ENCODE results near the gene CTF1. TPM values are rescaled to one million over a fixed set of nuclear protein-coding genes. Genes with fewer than 3 reads are reported as not detected.
A peak's percentile ranks its signal among the peaks of the same experiment; 100 is the strongest.

The CTF1 gene
- total RNA-seq, 2 donors from 2014 or later: 3.1 to 3.3 TPM

GRCh38 chr16:30894540-30895368 lies 1.7 kb upstream of the CTF1 start:
- H3K4me1 ChIP-seq (ENCODE audit: control insufficient read depth, insufficient read depth, low read length): peaks cover 15% of the 10 kb centered on the region
- 65 to 67% methylated on average over 13 to 16 of the region's 16 CpGs for WGBS, 2 experiments (ENCODE audit: insufficient coverage in 1 of 2, insufficient read length in 1 of 2)
- peak overlapping the region; percentile 12 for H3K9ac ChIP-seq (ENCODE audit: extremely low read depth, low read length, poor library complexity, severe bottlenecking)
- H3K9me3 ChIP-seq (ENCODE audit: control insufficient read depth, low read length): no peaks in the 10 kb centered on the region
- H3K4me3 ChIP-seq (ENCODE audit: low read length): peak overlapping the region; percentile 32
- H3K36me3 ChIP-seq (ENCODE audit: control insufficient read depth, insufficient read depth, low read length): peaks cover 20% of the 10 kb centered on the region
- peak overlapping the region; percentile 84 for H3K27ac Mint-ChIP-seq
- H3K27me3 ChIP-seq (ENCODE audit: control insufficient read depth, insufficient read depth, low read length, poor library complexity, severe bottlenecking): no peaks in the 10 kb centered on the region
- no peak for TF ChIP-seq CTCF (conservative IDR thresholded peaks at IDR 0.05)
- no peaks in the 10 kb centered on the region for H3K27me3 Mint-ChIP-seq (ENCODE audit: insufficient read depth)
- peaks cover 20% of the 10 kb centered on the region for H3K4me1 Mint-ChIP-seq
- peak overlapping the region; percentile 74 for H3K4me3 Mint-ChIP-seq
- no peak for DNase-seq
- H3K27ac ChIP-seq (ENCODE audit: low read depth, low read length): no peak overlapping the region
- peaks cover 15% of the 10 kb centered on the region for H3K36me3 Mint-ChIP-seq (ENCODE audit: low read depth)
- H3K9me3 Mint-ChIP-seq: no peaks in the 10 kb centered on the region

- Mint-ChIP-seq H3K4me3 (peak overlapping the region; percentile 75), H3K36me3 (ENCODE audit: low read depth) (peaks cover 10% of the 10 kb centered on the region), H3K9me3 (no peaks in the 10 kb centered on the region), H3K27ac (peak overlapping the region; percentile 99), H3K4me1 (peaks cover 20% of the 10 kb centered on the region), H3K27me3 (ENCODE audit: insufficient read depth) (no peaks in the 10 kb centered on the region)
- 58 to 62% methylated on average over 21 to 32 of the region's 32 CpGs for WGBS, 2 experiments (ENCODE audit: insufficient coverage in 1 of 2, insufficient read length in 1 of 2)
- Histone ChIP-seq H3K4me3 (ENCODE audit: low read length) (peak overlapping the region; percentile 82), H3K27ac (ENCODE audit: low read depth, low read length) (peak overlapping the region; percentile 94), H3K9ac (ENCODE audit: extremely low read depth, low read length, poor library complexity, severe bottlenecking) (peak overlapping the region; percentile 83), H3K36me3 (ENCODE audit: control insufficient read depth, insufficient read depth, low read length) (peaks cover 14% of the 10 kb centered on the region), H3K4me1 (ENCODE audit: control insufficient read depth, insufficient read depth, low read length) (peaks cover 15% of the 10 kb centered on the region), H3K9me3 (ENCODE audit: control insufficient read depth, low read length) (no peaks in the 10 kb centered on the region), H3K27me3 (ENCODE audit: control insufficient read depth, insufficient read depth, low read length, poor library complexity, severe bottlenecking) (no peaks in the 10 kb centered on the region)
- peak; percentile 91 for DNase-seq
- no peak for TF ChIP-seq CTCF (conservative IDR thresholded peaks at IDR 0.05)
Observed at GRCh38 chr16:30895627-30896260, 670 bp upstream of the CTF1 start.

DNA sequence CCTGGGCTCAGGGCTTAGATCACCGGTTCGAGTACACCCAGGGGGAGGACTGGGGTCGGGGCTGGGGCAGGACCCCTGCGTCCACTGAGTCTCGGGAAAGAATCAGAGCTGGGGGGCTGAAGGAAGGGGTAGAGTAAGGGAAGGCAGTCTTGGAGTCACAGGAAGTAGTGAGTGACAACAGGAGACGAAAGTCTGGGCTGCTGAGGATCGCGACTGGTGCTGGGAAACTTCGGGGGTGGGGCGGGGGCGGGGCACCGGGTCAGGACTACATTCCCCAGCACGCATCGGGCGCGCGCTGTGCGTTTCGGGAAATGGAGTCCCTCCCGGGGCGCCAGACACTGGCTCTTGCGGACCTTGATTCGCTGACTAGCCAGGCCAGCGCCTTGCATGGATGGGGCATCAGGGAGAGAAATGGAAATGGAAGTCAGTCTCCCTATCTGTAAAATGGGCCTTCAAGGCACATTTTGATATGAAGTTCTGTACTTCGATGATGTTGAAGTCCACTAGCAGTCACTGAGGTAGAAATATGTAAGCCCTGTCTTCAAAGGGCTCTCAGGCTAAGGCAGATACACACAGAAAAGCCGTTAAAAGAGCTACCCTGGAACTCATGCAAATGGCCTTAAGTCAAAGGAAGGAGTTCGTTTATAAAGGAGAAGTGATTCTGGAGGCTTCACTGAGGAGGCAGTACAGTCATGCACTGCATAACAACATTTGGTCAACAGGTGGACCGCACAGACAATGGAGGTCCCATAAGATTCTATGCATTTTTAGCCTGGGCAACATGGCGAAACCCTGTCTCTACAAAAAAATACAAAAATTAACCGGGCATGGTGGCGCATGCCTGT lies 697 bp downstream of the CTF1 start:
- Mint-ChIP-seq H3K9me3 (no peaks in the 10 kb centered on the region), H3K36me3 (ENCODE audit: low read depth) (peaks cover 2% of the 10 kb centered on the region), H3K4me1 (peaks cover 20% of the 10 kb centered on the region), H3K27me3 (ENCODE audit: insufficient read depth) (peaks cover 2% of the 10 kb centered on the region), H3K27ac (peak overlapping the region; percentile 99), H3K4me3 (peak overlapping the region; percentile 75)
- Histone ChIP-seq H3K27me3 (ENCODE audit: control insufficient read depth, insufficient read depth, low read length, poor library complexity, severe bottlenecking) (no peaks in the 10 kb centered on the region), H3K4me1 (ENCODE audit: control insufficient read depth, insufficient read depth, low read length) (peaks cover 15% of the 10 kb centered on the region), H3K9ac (ENCODE audit: extremely low read depth, low read length, poor library complexity, severe bottlenecking) (peak overlapping the region; percentile 83), H3K36me3 (ENCODE audit: control insufficient read depth, insufficient read depth, low read length) (peaks cover 5% of the 10 kb centered on the region), H3K27ac (ENCODE audit: low read depth, low read length) (peak overlapping the region; percentile 94), H3K9me3 (ENCODE audit: control insufficient read depth, low read length) (no peaks in the 10 kb centered on the region), H3K4me3 (ENCODE audit: low read length) (peak overlapping the region; percentile 82)
- TF ChIP-seq CTCF (conservative IDR thresholded peaks at IDR 0.05): peak; percentile 17
- WGBS, 2 experiments (ENCODE audit: insufficient coverage in 1 of 2, insufficient read length in 1 of 2): 20 to 24% methylated on average over 28 to 31 of the region's 31 CpGs
- DNase-seq: peak; percentile 97
